ENCODE data around the gene BCKDHB. TPM values are rescaled to one million over a fixed set of nuclear protein-coding genes. Genes with fewer than 3 reads are reported as not detected.

BCKDHB gene
- total RNA-seq, 6 donors from 2014 or later = 12.8 to 26.2 (median 14.5) TPM

GRCh38 chr6:80186082-80186481, 79.6 kb downstream of the BCKDHB start:
- no peak for TF ChIP-seq POLR2AphosphoS5 (IDR thresholded peaks at IDR 0.05)
- no peak for TF ChIP-seq CTCF (IDR thresholded peaks at IDR 0.05)
- no peak for TF ChIP-seq EP300 (IDR thresholded peaks at IDR 0.05)
- TF ChIP-seq POLR2A (IDR thresholded peaks at IDR 0.05) = no peak
- no peaks in the 10 kb centered on the region for H3K27me3 ChIP-seq
- 74 to 89% methylated on average over 7 of the region's 7 CpGs for WGBS, 2 donors
- no peaks in the 10 kb centered on the region for H3K36me3 ChIP-seq
- no peaks in the 10 kb centered on the region for H3K4me1 ChIP-seq
- ATAC-seq (ENCODE audit: low FRiP score in 2 of 2) (no peak), DNase-seq (no peak)
- H3K4me3 ChIP-seq = no peak overlapping the region
- no peaks in the 10 kb centered on the region for H3K9me3 ChIP-seq
- H3K27ac ChIP-seq = no peak overlapping the region

- Histone ChIP-seq H3K4me3 (no peak overlapping the region), H3K27ac (no peak overlapping the region), H3K27me3 (no peaks in the 10 kb centered on the region), H3K36me3 (no peaks in the 10 kb centered on the region), H3K4me1 (peaks cover 0 to 9% (median 3%) of the 10 kb centered on the region in 4 donors), H3K9me3 (no peaks in the 10 kb centered on the region)
- TF ChIP-seq EP300 (IDR thresholded peaks at IDR 0.05) = no peak
- TF ChIP-seq CTCF (IDR thresholded peaks at IDR 0.05) = no peak
- no peak for TF ChIP-seq POLR2AphosphoS5 (IDR thresholded peaks at IDR 0.05)
- WGBS, 2 donors = 72 to 82% methylated on average over 4 of the region's 4 CpGs
- ATAC-seq (ENCODE audit: low FRiP score in 2 of 2) (no peak), DNase-seq (no peak)
Observed at GRCh38 chr6:80196906-80197305, 90.4 kb downstream of the BCKDHB start.

GRCh38 chr6:80197474-80197873, 91.0 kb downstream of the BCKDHB start:
- H3K27ac ChIP-seq = no peak overlapping the region
- H3K4me1 ChIP-seq = peaks cover 0 to 9% (median 3%) of the 10 kb centered on the region in 4 donors
- no peak for TF ChIP-seq POLR2A (IDR thresholded peaks at IDR 0.05)
- TF ChIP-seq EP300 (IDR thresholded peaks at IDR 0.05) = peak in 1 of 4 donors; percentile 10
- H3K4me3 ChIP-seq = no peak overlapping the region
- no peaks in the 10 kb centered on the region for H3K27me3 ChIP-seq
- H3K36me3 ChIP-seq = no peaks in the 10 kb centered on the region
- no peaks in the 10 kb centered on the region for H3K9me3 ChIP-seq
- WGBS, 2 donors = 68 to 75% methylated on average over 1 of the region's 1 CpG
- ATAC-seq (ENCODE audit: low FRiP score in 2 of 2) (peak; percentile 53 to 84), DNase-seq (peak in 1 of 2 donors; percentile 32)

GRCh38 chr6:80197986-80198385, 91.5 kb downstream of the BCKDHB start:
- TF ChIP-seq CTCF (IDR thresholded peaks at IDR 0.05) = no peak
- TF ChIP-seq POLR2AphosphoS5 (IDR thresholded peaks at IDR 0.05) = no peak
- no peak for TF ChIP-seq POLR2A (IDR thresholded peaks at IDR 0.05)
- TF ChIP-seq EP300 (IDR thresholded peaks at IDR 0.05) = no peak
- no peaks in the 10 kb centered on the region for H3K27me3 ChIP-seq
- 77 to 80% methylated on average over 4 of the region's 4 CpGs for WGBS, 2 donors
- H3K4me1 ChIP-seq = peaks cover 0 to 9% (median 3%) of the 10 kb centered on the region in 4 donors
- no peak overlapping the region for H3K27ac ChIP-seq
- no peaks in the 10 kb centered on the region for H3K9me3 ChIP-seq
- H3K4me3 ChIP-seq = no peak overlapping the region
- no peaks in the 10 kb centered on the region for H3K36me3 ChIP-seq
- ATAC-seq (ENCODE audit: low FRiP score in 2 of 2) (no peak), DNase-seq (no peak)

- Histone ChIP-seq H3K4me3 (no peak overlapping the region), H3K36me3 (no peaks in the 10 kb centered on the region), H3K27ac (no peak overlapping the region), H3K27me3 (no peaks in the 10 kb centered on the region), H3K4me1 (no peaks in the 10 kb centered on the region), H3K9me3 (no peaks in the 10 kb centered on the region)
- WGBS, 2 donors = 92 to 97% methylated on average over 1 of the region's 1 CpG
- TF ChIP-seq CTCF (IDR thresholded peaks at IDR 0.05) (no peak), POLR2AphosphoS5 (IDR thresholded peaks at IDR 0.05) (no peak), EP300 (IDR thresholded peaks at IDR 0.05) (no peak), POLR2A (IDR thresholded peaks at IDR 0.05) (no peak)
- DNase-seq = no peak
- no peak for ATAC-seq (ENCODE audit: low FRiP score in 2 of 2)
Observed at GRCh38 chr6:80203283-80203682, 96.8 kb downstream of the BCKDHB start.

Data from upper lobe of left lung (tissue), 6 donors.